Loucy (cell line): ENCODE data around the gene BFSP1.

Source experiments
- EZH2phosphoT487 ChIP-seq: fragments of 200-600 bp; IDR thresholded peaks from 2 replicates; pipeline ENCODE4 v1.6.1; 2018; ENCODE audit warnings: antibody characterized with exemption, mild to moderate bottlenecking, moderate library complexity, borderline replicate concordance
- TF ChIP-seq, protein P1 (sequence below): fragments of 200-600 bp; sonication (generic); conservative IDR thresholded peaks from 2 replicates; pipeline ENCODE4 v1.5.1; 2014; ENCODE audit warnings: mild to moderate bottlenecking, antibody characterized with exemption, low read length

DNA sequence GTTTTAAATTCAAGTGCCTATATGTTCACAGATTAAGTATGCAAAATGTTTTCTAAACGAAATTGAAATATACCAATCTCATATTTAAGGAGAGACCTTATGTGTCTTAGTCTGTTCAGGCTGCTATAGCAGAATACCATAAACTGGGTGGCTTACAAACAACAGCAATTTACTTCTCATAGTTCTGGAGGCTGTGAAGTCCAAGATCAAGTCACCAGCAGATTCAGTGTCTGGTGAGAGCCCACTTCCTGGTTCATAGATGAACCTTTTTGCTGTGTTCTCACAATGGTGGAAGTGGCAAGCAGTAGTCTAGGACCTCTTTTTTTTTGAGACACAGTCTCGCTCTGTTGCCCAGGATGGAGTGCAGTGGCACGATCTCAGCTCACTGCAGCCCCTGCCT, 35.2 kb upstream of the BFSP1 start:
- TF ChIP-seq, protein P1, sequence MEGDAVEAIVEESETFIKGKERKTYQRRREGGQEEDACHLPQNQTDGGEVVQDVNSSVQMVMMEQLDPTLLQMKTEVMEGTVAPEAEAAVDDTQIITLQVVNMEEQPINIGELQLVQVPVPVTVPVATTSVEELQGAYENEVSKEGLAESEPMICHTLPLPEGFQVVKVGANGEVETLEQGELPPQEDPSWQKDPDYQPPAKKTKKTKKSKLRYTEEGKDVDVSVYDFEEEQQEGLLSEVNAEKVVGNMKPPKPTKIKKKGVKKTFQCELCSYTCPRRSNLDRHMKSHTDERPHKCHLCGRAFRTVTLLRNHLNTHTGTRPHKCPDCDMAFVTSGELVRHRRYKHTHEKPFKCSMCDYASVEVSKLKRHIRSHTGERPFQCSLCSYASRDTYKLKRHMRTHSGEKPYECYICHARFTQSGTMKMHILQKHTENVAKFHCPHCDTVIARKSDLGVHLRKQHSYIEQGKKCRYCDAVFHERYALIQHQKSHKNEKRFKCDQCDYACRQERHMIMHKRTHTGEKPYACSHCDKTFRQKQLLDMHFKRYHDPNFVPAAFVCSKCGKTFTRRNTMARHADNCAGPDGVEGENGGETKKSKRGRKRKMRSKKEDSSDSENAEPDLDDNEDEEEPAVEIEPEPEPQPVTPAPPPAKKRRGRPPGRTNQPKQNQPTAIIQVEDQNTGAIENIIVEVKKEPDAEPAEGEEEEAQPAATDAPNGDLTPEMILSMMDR: no peak
- no peak for TF ChIP-seq EZH2phosphoT487
